Esophagus (tissue), 2 donors: ENCODE data around the gene OBP2A. TPM values are rescaled to one million over a fixed set of nuclear protein-coding genes. Genes with fewer than 3 reads are reported as not detected.

Source experiments
- H3K27ac ChIP-seq, 2 donors: one replicate each; pipeline ENCODE4 v1.5.1; 2013; ENCODE audit warnings: low read depth in 2 of 2, mild to moderate bottlenecking in 2 of 2, inconsistent platforms in 1 of 2, low read length in 1 of 2, moderate library complexity in 1 of 2
- H3K27me3 ChIP-seq, 2 donors: one replicate each; pipeline ENCODE4 v1.6.1; 2013; ENCODE audit warnings: low read length in 2 of 2, control low read depth in 1 of 2, mild to moderate bottlenecking in 1 of 2; ENCODE audit not compliant: insufficient read depth in 2 of 2, control insufficient read depth in 1 of 2
- H3K36me3 ChIP-seq, 2 donors: one replicate each; pipeline ENCODE4 v1.6.1; 2013; ENCODE audit warnings: low read length in 1 of 2; ENCODE audit not compliant: control insufficient read depth in 2 of 2, insufficient read depth in 2 of 2
- H3K4me1 ChIP-seq, 2 donors: one replicate each; pipeline ENCODE4 v1.6.1; 2013; ENCODE audit warnings: low read length in 1 of 2; ENCODE audit not compliant: control insufficient read depth in 2 of 2, insufficient read depth in 2 of 2
- H3K4me3 ChIP-seq, 2 donors: one replicate each; pipeline ENCODE4 v1.5.1; 2013; ENCODE audit warnings: low read length in 2 of 2, mild to moderate bottlenecking in 2 of 2, low read depth in 1 of 2, moderate library complexity in 1 of 2
- H3K9me3 ChIP-seq, 2 donors: one replicate each; pipeline ENCODE4 v1.6.1; 2013; ENCODE audit warnings: mild to moderate bottlenecking in 2 of 2, low read depth in 1 of 2, low read length in 1 of 2, moderate library complexity in 1 of 2; ENCODE audit not compliant: control insufficient read depth in 2 of 2, insufficient read depth in 1 of 2
- WGBS, 2 donors: extraction: QIAGEN DNeasy Blood & Tissue Kit; methylation state at CpG; one replicate each; pipeline ENCODE4 v1.1.7; 2013; 5-methylcytosine and 5-hydroxymethylcytosine counted together
- polyA plus RNA-seq, 2 donors: library from polyadenylated mRNA; stranded (reverse); fragments of 200-250 nt; gene quantifications; one replicate each; pipeline ENCODE4 v1.2.3, GENCODE V29; 2013
- donor health status: healthy with polysubstance abuse.
- donor health status: Bipolar disorder and iron deficiency.

OBP2A gene
- polyA plus RNA-seq, 2 donors: not detected

DNA sequence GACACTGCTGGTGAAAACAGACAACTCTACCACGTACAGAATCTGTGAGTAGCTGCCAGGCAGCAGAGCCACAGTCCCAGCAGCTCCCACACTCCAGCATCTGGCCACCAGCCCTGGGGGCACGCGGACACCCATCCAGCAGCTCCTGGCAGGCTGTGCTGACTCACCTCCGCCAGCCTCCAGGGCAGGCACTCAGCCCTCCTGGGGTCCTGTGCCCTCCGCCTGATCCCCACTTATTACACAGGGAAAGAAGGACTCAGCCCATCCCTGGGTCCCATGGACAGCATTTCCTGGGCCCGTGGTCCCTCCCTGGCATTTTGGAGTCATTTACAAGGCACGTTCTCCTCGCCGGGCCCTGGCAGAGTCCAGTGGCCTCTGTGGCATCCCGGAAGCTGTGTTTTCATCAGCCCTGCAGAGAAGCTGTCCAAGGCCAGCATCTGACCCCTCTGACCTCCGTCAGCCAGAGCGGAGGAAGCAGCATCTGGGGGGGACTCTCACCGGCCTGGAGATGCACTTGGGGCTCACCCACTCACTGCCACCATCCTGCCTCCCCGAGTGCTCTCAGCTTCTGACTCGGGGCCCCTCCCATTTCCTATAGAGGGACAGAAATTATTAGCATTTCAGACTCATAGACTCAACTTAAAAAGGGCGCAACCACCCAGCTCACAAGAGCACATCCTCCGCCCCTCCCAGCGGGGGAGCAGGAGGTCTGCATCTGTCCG lies 37.2 kb downstream of the OBP2A start:
- peaks cover 0 to 2% of the 10 kb centered on the region in 2 donors for H3K9me3 ChIP-seq
- H3K27ac ChIP-seq: no peak overlapping the region
- H3K27me3 ChIP-seq: no peaks in the 10 kb centered on the region
- no peak overlapping the region for H3K4me3 ChIP-seq
- H3K4me1 ChIP-seq: no peaks in the 10 kb centered on the region
- WGBS, 2 donors: 73 to 75% methylated on average over 19 of the region's 19 CpGs
- H3K36me3 ChIP-seq: no peaks in the 10 kb centered on the region

DNA sequence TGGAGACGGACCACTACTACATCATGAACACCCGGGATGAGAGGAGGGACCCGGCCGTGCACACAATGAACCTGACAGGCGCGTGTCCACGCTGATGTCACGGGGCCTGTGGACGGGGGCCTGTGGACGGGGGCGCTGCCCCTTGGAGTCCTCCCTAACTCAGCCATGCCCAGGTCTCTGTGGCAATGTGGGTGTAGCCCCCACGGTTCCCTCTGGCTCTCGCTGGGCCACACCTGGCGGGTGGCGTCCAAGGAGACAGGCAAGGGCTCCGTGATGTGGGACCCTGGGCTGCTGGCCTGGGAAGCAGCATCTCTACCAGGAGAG lies 37.7 kb downstream of the OBP2A start:
- H3K27ac ChIP-seq: no peak overlapping the region
- no peak overlapping the region for H3K4me3 ChIP-seq
- H3K27me3 ChIP-seq: no peaks in the 10 kb centered on the region
- H3K4me1 ChIP-seq: no peaks in the 10 kb centered on the region
- H3K9me3 ChIP-seq: peaks cover 0 to 2% of the 10 kb centered on the region in 2 donors
- 80 to 90% methylated on average over 16 of the region's 16 CpGs for WGBS, 2 donors
- H3K36me3 ChIP-seq: no peaks in the 10 kb centered on the region

DNA sequence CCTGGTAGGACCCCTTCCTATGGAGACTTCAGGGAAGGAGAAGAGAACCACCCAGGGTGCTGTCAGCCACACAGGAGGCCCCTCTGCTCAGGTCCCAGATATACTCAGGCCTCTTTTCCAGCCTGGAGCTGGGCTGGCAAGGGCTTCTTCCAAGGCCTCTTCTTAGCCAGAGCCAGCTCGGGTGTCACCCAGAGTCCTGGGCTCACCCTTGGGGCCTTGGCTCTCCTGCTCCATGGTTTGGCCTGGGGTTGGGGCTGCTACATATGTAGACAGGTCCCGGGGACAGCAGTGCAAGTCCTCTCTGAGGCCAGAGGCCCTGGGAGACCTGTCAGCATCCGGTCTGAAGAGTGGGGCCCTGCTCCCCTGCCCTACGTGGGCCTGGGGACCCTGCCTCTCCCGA lies 38.4 kb downstream of the OBP2A start:
- H3K9me3 ChIP-seq: peaks cover 0 to 2% of the 10 kb centered on the region in 2 donors
- 48 to 61% methylated on average over 5 of the region's 5 CpGs for WGBS, 2 donors
- no peak overlapping the region for H3K4me3 ChIP-seq
- no peak overlapping the region for H3K27ac ChIP-seq
- H3K27me3 ChIP-seq: no peaks in the 10 kb centered on the region
- no peaks in the 10 kb centered on the region for H3K36me3 ChIP-seq
- H3K4me1 ChIP-seq: no peaks in the 10 kb centered on the region

DNA sequence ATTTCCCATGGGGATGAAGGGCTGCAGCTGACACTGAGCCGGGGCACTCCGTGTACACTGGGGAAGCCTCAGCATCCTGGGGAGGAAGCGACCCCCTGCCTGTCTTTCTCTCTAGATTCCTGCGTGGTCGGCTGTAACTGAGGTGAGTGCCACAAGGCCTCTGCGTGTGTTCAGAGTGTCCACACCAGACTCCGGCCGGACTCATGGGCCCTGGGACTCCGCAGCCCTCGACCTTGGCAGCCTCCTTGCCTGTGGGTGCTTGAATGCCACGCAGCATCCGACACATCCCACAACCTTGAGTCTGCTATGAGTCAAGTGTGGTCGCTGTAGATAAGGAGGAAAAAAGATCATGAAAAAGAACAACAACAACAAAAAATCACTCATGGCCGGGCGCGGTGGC lies 39.0 kb downstream of the OBP2A start:
- Histone ChIP-seq H3K27ac (no peak overlapping the region), H3K27me3 (no peaks in the 10 kb centered on the region), H3K4me3 (no peak overlapping the region), H3K4me1 (no peaks in the 10 kb centered on the region), H3K36me3 (no peaks in the 10 kb centered on the region), H3K9me3 (peaks cover 0 to 2% of the 10 kb centered on the region in 2 donors)
- 68 to 71% methylated on average over 16 of the region's 16 CpGs for WGBS, 2 donors

DNA sequence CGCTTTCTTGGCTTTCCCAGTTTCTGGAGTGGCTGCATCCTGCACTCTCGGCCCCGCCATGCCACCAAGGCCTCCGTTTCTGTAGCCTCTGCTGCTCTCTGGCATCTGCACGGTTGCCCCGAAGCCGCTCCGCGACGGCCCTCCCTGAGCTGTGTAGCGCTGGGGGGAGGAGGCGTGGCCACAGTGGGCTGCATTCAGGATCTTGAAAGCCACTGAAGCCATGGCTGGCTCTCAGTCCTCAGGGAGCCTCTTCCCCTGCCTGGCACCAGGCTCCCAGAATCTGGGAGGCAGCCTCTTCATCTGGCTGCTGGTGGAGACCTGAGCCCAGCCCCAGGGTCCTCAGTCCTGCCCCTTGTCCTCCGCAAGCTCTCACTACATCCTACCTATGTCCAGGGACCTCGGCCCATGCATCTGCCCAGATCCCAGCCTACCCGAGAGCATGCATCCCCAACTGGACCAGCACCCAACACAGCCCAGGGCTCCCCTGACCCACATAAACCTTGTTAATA lies 40.7 kb downstream of the OBP2A start:
- H3K4me1 ChIP-seq: no peaks in the 10 kb centered on the region
- no peaks in the 10 kb centered on the region for H3K27me3 ChIP-seq

DNA sequence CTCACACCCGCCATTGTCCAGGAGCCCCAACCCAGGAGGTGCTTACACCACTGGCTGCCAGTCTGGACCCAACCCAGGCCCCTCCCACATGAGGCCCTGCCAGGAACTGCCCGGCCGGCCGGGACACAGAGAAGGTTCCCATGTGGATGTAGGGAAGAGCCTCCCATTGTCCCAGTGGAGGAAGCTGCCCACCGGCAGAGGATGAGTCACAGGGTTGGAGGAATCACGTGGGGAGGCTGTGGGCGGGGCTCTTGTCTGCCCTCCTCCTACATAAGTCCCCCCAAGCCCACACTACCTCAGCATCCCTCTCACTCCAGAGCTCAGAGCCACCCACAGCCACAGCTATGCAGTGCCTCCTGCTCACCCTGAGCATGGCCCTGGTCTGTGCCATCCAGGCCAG lies 41.7 kb downstream of the OBP2A start:
- no peaks in the 10 kb centered on the region for H3K9me3 ChIP-seq
- no peaks in the 10 kb centered on the region for H3K27me3 ChIP-seq
- H3K36me3 ChIP-seq: no peaks in the 10 kb centered on the region
- H3K4me3 ChIP-seq: no peak overlapping the region
- no peaks in the 10 kb centered on the region for H3K4me1 ChIP-seq
- no peak overlapping the region for H3K27ac ChIP-seq
- WGBS, 2 donors: 29% methylated on average over 7 of the region's 7 CpGs; no CpG with 5 or more reads in 1 of the 2 donors

More for the DNA sequence above, 40.7 kb downstream of the OBP2A start:
- Histone ChIP-seq H3K4me3 (no peak overlapping the region), H3K27ac (no peak overlapping the region), H3K36me3 (no peaks in the 10 kb centered on the region), H3K9me3 (peaks cover 0 to 2% of the 10 kb centered on the region in 2 donors)
- 67% methylated on average over 15 of the region's 15 CpGs for WGBS, 2 donors

DNA sequence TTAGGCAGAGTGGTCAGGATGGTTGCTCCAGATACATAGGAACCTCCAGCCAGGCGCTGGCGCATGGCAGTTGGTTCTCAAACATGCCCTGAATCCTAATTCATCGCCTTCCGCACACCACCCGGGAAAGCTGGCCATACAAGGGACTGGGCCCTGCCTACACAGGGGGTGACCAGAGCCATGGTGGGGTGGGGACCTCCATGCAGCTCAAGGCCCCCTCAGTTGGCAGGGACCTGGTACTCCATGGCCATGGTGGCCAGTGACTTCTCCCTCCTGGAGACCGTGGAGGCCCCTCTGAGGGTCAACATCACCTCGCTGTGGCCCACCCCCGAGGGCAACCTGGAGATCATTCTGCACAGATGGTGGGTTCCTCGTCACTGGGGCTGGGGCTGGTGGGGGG lies 42.4 kb downstream of the OBP2A start:
- Histone ChIP-seq H3K9me3 (no peaks in the 10 kb centered on the region), H3K4me3 (no peak overlapping the region), H3K4me1 (no peaks in the 10 kb centered on the region), H3K27ac (no peak overlapping the region), H3K36me3 (no peaks in the 10 kb centered on the region), H3K27me3 (no peaks in the 10 kb centered on the region)
- whole genome bisulfite sequencing, 2 donors: 91 to 96% methylated on average over 9 of the region's 9 CpGs

DNA sequence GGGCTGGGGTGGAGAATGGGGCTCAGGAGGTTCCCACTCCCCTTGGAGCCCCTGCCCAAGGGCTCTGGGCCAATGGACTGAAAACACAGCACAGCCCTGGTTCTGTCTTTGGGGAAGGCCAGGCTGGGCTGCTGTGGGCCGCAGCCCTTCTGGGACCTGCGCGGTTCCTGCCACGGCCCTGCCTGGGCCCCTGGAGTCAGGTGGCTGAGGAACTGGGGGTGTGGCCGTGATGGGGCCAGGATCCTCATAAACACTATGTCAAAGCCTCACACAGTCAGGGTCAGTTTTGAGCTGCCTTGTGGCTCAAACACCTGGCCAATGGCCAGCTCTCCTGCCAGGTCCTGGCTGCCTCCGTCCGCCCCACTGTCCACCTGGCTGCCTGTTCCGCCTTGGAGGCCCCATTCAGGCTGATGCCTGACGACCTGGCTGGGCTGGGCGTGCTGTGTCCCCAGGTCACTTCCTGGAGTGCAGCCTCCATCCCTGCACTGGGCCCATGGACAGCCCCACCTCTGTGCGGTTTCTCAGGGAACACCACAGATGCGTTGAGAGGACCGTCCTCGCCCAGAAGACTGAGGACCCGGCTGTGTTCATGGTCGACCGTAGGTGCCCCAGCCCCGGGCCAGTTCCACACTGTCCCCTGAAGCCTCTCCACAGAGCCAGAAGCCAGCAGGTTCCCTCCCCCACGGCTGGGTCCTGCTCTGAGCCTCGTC lies 43.1 kb downstream of the OBP2A start:
- whole genome bisulfite sequencing, 2 donors: 79 to 83% methylated on average over 20 of the region's 20 CpGs
- no peaks in the 10 kb centered on the region for H3K9me3 ChIP-seq

DNA sequence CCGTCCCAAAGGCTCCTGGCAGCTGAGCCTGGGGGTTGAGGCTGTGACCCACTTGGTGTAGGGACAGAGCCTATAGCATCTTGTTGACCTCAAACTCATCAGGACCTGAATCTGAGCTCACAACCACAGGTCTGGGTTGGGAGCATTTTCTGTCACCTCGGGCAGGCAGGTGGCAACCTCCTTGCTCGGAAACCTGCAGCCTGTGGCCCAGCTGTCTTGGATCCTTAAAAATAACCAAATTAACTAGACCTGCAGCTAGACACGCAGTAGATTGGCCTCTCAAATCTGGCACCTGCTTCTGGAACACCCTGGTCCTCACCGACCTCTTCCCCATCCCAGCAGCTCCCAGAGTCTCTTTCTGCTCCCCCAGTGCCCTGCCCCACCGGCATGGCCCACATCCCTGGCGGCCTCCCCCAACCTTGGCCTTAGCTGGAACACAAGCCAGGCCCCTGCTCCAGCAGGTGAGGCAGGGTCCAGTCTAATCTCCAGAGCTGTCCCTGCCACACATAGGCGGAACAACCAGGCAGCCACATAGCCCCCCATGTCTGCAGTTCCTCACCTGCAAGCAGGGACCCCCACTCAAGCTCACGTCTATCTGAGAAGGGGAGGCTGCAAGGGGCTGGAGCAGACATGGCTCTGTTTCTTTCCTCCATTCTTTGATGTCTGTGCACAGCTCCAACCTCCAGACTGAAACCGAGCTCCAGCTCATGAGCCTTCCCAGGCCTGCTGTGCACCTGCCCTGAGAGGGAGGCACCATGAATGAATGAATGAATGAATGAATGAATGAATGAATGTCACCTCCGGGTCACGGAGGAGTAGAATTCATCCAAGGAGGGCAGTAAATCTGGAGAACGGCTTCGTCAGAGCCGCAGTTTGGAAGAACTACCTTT lies 43.9 kb downstream of the OBP2A start:
- H3K4me3 ChIP-seq: no peak overlapping the region
- no peaks in the 10 kb centered on the region for H3K4me1 ChIP-seq
- WGBS, 2 donors: 69 to 73% methylated on average over 15 of the region's 15 CpGs
- no peak overlapping the region for H3K27ac ChIP-seq
- H3K9me3 ChIP-seq: no peaks in the 10 kb centered on the region
- H3K27me3 ChIP-seq: no peaks in the 10 kb centered on the region
- no peaks in the 10 kb centered on the region for H3K36me3 ChIP-seq

More for the DNA sequence above, 43.1 kb downstream of the OBP2A start:
- no peaks in the 10 kb centered on the region for H3K27me3 ChIP-seq
- no peak overlapping the region for H3K4me3 ChIP-seq
- H3K27ac ChIP-seq: no peak overlapping the region
- no peaks in the 10 kb centered on the region for H3K36me3 ChIP-seq
- H3K4me1 ChIP-seq: no peaks in the 10 kb centered on the region
